HG03565 (cell line): ENCODE results near the gene PEX11G.

Source experiments
- ATAC-seq: cut with Tn5 transposase; IDR thresholded peaks from one replicate; pipeline ENCODE4 v1.9.1; 2021; ENCODE audit warnings: mild to moderate bottlenecking, moderate library complexity; ENCODE audit not compliant: unreplicated experiment

The PEX11G gene

DNA sequence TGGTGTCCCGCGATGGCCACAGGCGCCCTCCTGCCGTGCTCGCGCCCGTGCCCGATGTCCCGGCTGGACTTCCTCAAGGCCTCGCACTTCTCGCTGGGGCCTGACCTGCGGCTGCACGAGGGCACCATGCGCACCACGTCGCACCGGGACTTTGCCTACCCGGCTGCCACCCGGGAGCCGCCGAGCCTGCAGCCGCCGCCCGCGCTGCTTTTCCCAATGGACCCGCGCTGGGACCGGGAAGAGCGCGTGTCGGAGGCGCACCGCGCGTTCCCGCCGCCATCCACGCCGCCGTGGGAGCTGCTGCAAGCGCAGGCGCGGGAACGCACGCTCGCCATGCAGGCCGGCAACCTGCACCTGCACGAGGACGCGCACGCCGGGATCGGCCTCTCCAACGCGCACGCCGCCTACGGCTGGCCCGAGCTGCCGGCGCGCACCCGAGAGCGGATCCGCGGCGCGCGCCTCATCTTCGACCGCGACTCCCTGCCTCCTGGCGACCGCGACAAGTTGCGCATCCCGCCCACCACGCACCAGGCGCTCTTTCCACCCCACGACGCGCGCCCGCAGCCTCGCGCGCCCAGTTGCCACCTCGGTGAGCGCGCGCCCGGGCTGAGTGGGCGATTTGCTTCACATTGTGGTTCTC lies 12.1 kb upstream of the PEX11G start:
- no peak for ATAC-seq

DNA sequence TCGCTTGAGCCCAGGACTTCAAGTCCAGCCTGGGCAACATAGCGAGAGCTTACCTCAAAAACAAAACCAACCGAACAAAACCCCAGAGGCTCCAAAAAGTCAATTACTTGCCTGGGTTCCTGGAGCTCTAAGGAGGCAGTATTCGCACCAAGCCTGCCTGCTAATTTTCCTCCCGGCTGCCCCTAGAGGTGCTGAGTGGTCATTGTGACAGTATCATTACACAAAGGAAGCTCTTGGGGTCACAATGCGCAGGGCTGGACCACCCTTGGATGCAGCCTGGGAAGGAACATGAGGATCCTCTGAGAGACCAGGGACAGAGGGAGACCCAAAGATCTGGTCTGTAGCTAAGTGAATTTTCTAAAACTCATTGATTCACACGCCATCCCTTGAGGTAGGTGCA lies 8.5 kb upstream of the PEX11G start:
- no peak for ATAC-seq

DNA sequence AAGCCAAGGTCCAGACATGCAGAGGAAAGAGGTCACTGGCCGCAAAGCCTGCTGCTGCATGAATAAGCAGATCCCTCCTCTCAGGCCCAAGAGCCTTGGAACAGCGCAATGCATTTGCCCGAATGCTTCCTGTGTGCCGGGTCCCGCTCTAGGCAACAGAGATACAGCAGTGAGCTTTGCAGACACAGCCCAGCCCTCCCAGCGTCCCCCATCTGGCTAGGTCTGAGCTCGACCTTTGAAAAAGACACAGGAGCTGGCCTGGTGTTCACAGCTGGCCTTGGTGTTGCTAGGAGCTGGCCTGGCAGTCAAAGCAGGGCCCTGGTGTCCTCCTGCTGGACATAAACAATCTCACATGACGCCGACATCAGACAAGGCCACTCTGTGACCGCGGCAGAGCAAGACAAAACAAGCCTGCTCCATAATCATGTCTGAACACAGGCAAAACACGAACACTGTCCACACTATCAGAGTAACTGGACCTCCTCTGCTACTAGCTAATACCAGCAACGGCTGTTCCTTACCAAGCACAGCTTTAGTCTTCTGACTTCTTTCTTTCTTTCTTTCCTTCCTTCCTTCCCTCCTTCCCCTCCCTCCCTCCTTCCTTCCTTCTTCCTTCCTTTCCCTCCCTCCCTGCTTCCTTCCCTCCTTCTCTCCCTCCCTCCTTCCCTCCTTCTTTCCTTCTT lies 5.7 kb upstream of the PEX11G start:
- no peak for ATAC-seq

GRCh38 chr19:7492558-7492957 lies 3.7 kb upstream of the PEX11G start:
- ATAC-seq, result no peak

DNA sequence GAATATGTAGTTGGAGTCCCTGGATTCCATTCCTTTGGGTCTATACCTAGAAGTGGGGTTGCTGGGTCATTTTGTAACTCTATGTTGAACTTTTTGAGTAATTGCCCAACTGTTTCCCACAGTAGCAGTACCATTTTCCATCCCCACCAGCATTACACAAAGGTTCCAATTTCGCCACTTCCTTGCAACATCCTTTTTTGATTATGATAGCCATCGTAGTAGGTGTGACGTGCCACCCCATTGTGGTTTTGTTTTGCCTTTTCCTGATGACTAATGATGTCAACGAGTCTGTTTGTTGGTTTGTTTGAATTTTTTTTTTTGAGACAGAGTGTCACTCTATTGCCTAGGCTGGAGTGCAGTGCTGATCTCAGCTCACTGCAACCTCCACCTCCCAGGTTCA lies 3.3 kb upstream of the PEX11G start:
- ATAC-seq, result no peak

GRCh38 chr19:7489609-7490044 lies 792 bp upstream of the PEX11G start:
- ATAC-seq, result no peak

- no peak for ATAC-seq
Measured at GRCh38 chr19:7486923-7487322, 1.9 kb downstream of the PEX11G start.

DNA sequence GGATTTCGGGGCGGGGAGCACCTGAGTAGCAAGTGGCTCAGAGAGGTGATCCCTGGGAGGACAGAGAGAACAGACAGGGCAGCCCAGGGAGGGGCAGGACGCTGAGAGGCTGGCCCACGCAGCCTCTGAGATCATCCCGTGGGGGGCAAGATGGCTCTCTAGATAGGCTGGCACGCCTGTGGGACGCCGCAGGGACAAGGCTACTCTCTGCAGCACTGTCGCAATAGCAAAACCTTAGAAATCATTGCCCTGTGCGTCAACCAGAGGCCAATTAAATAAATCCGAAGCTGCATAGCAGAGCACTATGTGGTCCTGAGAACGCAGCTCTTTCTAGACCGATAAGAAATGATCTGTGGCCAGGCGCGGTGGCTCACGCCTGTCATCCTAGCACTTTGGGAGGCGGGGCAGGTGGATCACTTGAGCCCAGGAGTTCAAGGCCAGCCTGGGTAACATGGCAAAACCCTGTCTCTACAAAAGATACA lies 5.1 kb downstream of the PEX11G start:
- no peak for ATAC-seq

DNA sequence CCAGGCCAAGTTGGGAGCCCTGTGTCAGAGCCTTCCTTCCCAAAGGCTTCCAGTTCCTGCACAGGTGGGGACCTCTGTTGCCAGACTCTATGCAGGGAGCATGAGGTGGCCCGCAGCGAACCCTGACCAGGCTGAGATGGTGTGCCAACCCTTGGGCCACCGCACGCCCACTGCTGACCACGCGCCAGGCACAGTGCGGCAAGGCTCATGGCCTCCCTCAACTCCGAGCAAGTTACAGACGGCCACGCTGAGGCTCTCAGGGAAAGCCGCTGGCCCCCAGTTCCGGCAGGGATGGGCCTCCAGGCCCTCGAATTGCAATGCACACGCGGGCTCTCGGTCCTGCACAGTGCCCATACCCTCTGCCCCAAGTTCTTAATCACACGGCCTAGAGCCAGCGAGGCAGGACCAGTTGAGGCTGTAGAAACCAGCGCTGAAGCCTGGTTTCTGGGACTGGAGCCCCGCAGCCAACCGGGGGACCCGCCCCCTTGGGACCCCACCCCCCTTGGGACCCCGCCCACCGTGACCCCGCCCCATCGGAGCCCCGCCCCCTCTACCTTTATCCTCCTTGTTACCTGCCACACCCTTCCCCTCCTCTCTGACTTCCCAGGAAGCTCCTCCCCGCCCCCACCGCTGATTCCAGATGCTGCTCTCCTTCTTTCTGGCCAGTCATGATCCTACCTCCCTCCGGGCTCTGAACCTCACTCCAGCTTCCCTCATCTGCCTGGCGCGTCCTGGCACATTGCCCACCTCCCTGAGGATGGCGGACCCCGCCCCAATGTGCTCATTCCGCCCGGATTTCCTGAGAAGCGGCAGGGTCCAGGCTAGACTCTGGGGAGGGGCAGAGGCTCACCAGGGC lies 6.0 kb downstream of the PEX11G start:
- ATAC-seq, result no peak

DNA sequence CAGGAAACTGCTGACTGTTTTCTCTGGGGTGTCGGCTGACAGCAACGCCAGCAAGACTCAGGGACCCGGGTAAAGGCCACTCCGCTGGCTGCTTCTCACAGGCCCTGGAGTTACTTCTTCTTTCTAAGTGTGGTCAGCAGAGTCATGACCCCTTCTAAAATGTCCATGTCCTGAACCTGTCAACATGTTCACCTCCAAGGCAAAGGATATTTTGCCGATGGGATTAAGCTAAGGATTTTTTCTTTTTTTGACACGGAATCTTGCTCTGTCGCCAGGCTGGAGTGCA lies 7.9 kb downstream of the PEX11G start:
- no peak for ATAC-seq

DNA sequence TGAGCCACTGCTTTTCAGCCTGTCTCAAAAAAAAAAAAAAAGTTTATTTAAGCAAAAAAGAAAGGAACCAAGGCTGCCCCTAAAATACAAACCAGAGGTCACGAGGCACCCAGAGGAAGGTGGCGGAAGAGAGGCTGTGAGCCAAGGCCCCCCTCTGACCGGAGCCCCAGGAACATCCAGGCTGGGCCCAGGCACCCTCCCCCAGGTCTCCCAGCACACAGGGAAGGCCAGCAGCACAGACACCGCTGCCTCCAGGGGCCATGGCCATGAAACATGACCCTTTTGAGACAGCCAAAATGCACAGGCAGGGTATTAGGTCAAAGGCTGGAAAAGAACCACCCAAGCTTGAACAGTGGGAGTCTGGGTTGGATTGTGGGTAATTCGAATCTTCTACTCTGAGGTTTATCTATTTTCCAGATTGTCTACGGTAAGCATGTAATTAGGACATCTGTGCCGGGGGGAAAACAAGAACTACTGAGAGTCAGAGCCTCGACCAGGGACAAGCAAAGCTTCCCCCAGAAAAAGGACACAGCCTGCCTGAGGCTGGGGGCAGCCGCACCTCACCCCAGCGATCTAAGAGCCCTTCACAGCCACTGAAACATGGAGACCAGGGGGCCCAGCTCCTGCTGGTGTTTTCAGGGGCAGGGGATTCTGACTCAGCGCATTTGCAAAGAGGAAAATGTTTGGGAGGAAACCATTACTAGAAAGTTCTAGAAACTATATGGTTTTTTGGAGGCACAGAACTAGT lies 8.4 kb downstream of the PEX11G start:
- no peak for ATAC-seq

GRCh38 chr19:7478843-7479227 lies 10.0 kb downstream of the PEX11G start:
- ATAC-seq, result no peak

DNA sequence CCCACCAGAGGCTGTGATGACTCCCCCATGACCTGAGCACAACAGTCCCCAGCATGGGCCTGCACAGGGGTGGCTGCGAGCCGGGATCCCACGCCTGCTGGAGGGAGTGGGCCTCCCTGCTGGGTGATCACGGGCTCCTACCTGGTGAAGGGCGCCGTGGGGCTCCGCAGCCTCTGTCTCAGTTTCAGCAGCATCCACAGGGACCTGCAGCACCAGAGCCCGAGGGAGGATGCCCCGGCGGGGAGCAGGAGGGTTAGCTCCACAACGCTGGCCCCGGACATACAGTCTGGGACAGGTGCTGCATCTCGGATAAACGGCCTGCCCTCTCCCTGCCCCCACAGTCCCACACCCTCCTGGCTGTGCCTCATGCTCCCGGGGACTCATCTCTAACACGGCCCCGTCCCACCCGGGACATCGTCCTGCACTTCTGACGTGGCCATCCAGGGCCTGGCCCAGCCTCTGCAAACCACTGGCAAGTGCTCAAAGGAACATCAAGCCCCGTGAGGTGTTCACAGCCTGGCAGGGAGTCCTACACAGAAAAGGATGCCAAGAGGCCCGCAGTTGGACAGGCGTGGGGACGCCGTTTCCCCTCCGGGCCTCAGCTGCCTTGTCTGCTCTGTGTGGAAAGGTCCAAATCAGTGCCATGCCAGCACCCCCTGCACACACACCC lies 10.5 kb downstream of the PEX11G start:
- ATAC-seq, result no peak

DNA sequence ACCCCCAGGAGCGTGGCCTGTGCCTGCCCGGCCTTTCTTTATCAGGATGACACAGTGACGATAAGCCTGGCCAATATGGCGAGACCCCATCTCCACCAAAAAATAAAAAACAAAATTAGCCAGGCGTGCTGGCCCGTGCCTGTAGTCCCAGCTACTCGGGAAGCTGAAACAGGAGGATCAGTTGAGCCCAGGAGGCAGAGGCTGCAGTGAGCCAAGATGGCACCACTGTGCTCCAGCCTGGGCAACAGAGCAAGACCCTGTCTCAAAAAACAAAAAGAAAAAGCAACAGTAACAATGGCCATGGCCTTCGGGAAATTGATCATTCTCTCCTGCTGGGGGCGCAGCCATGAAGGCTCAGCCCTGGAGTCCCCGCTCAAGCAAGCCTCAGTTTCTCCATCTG lies 11.1 kb downstream of the PEX11G start:
- no peak for ATAC-seq

DNA sequence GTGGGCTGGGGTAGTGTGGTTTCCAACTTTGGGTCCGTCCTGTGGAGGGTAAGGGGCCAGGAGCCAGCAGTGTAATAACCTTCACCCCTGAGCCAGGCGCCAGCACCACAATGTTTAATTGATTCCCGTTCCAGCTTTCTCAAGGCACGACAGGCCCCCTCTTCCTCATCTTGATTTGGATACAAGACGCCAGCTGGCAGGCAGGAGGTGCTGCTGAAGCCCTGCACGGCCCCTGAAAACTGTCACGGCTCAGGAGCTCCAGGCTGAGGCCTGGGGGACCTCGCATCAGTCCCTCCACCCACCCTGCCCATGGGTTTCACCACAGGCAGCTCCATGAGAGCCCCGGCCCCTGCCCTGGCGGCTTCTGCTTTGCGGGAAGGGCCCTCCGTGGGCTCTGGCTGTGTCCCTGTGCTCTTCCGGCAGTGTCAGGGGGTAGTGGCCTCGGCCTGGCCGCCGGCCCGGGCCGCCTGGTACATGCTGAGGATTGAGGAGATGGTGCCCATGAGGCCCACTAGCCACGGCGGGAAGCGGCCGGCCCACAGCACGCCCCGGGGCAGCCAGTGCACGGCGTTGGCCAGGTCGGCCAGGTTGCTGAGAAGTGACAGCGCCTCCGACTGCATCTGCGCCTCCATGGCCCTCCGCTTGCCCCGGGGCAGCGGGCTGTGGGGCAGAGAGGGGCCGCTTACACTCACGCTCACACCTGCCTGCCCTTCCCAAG lies 11.9 kb downstream of the PEX11G start:
- no peak for ATAC-seq

DNA sequence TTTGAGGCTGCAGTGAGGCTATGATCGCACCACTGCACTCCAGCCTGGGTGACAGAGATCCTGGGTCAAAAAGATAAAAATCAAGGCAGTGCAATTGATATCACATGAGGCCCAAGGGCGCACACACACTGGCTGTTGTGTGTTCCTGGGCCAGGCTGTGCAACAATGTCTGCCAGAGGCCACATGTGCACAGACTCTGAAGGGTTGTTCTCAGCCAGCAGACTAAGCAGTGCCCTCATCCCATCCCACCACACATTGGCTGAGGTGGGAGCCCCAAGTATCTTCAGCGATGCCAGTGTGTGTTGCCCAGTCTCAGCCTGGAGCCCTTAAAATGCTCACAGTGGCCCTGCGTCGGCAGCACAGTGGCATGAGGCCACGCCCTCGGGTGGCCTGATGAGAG lies 12.6 kb downstream of the PEX11G start:
- ATAC-seq, result no peak

DNA sequence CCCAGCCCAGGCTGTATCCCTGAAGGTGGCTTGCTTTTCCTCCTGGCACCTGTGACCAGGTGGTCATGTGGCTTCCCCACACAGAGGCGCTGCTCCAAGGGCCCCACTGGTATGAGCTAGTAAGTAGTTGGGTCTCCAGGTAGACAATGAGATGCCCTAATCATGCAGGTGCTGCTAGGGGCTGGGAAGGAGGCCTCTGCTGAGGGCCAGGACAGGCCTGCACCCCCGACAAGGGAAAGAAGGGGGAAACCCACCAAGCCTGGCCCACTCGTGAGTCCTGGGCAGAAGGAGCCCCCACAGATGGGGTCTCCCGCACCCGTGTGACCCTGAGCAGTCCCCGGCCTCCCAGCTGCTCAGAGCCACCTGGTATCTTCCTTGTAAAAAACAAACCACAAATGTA lies 13.2 kb downstream of the PEX11G start:
- ATAC-seq, result no peak

DNA sequence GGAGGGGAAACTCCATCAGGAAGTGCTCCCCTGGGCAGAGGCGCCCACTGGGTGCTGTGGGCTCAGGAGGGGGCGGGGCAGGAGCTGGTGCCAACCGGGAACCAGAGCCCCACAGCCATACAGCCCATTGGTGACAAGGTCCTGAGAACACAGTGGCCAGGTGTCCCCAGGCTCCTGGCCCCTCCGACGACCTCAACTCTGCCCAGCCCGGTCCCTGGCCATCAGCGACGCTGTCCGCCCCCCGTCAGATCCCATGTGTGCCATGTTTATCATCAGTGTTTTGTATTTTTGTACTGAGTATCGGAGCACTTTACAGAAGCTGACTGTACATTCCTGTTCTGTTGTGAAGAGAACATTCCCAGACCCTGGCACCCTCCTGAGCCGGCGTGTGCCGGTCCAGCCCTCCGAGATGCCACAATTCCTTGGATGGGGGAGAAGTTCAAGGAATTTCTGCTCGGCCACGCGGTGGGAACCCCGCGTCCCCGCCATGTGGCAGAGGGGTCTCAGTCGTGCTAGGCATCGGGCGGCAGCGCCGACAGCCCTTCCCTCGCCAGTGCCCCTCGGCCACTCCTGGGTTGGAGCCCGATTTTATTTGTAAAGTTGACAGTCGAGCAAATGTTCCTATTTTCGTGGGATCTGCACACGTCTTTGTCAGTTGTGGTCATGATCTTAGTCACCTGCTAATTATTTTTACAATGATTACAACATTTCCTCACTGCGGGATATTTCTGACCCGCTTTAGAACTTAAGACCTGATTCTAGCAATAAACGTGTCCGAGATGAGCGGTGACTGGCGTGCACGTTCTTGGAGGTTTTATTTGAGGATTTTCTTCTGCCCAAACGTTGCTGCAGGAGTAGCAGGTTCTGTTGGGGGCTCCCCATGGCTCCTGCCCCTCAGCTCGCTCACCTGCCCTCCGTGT lies 16.9 kb downstream of the PEX11G start:
- ATAC-seq, result no peak
